SK-N-SH (cell line): ENCODE measurements around the gene WDFY2. TPM values are rescaled to one million over a fixed set of nuclear protein-coding genes. Genes with fewer than 3 reads are reported as not detected.
A peak's percentile ranks its signal among the peaks of the same experiment; 100 is the strongest.

ENCODE experiments used
- CTCF ChIA-PET: fragments of 300-600, 350-600 bp; formaldehyde crosslinking; extraction: SDS; loops from one replicate; lab custom pipeline; 2021; lab: Yijun Ruan, JAX
- POLR2A ChIA-PET: fragments of 350-600 bp; sonication (Branson Sonifier 250); formaldehyde crosslinking; extraction: SDS; loops from one replicate; lab custom pipeline; 2020; ENCODE audit warnings: antibody characterized with exemption, inconsistent platforms; lab: Yijun Ruan, JAX
- DNase-seq: peaks from one replicate; pipeline ENCODE4 v3.0.0; 2012
- H2AFZ ChIP-seq: fragments of 200-600 bp; sonication (generic); 2 replicates; pipeline ENCODE4 v1.8.1; 2016; ENCODE audit warnings: antibody characterized with exemption, mild to moderate bottlenecking, low read depth
- H3F3A ChIP-seq: fragments of 200-600 bp; sonication (generic); replicated peaks from 2 replicates; pipeline ENCODE3; 2016; ENCODE audit warnings: antibody characterized with exemption, mild to moderate bottlenecking; ENCODE audit not compliant: insufficient read depth
- H3K27ac ChIP-seq, 2 experiments: fragments of 200-500 bp in 1 of 2; fragments of 200-600 bp in 1 of 2; sonication (Bioruptor generic) in 1 of 2; sonication (generic), shearing (Covaris generic) in 1 of 2; 2 replicates each; pipeline versions ENCODE4 v1.5.1 to v1.6.1; 2014 to 2016; ENCODE audit warnings: low read depth in 2 of 2, inconsistent platforms in 1 of 2, low read length in 1 of 2, mild to moderate bottlenecking in 1 of 2, mixed read lengths in 1 of 2
- H3K27me3 ChIP-seq: fragments of 200-600 bp; sonication (generic), shearing (Covaris generic); 2 replicates; pipeline ENCODE4 v1.6.1; 2016; ENCODE audit warnings: mixed run types; ENCODE audit not compliant: insufficient read depth
- H3K36me3 ChIP-seq, 2 experiments: fragments of 200-500 bp in 1 of 2; fragments of 200-600 bp in 1 of 2; sonication (Bioruptor generic) in 1 of 2; sonication (generic) in 1 of 2; replicated peaks in 1 of 2; 2 replicates each; pipeline versions ENCODE3 to v1.5.1; 2014 to 2016; ENCODE audit warnings: low read length in 1 of 2, mild to moderate bottlenecking in 1 of 2; ENCODE audit not compliant: insufficient read depth in 2 of 2, control insufficient read depth in 1 of 2
- H3K4me1 ChIP-seq, 2 experiments: fragments of 200-500 bp in 1 of 2; fragments of 200-600 bp in 1 of 2; sonication (Bioruptor generic) in 1 of 2; sonication (generic), shearing (Covaris generic) in 1 of 2; 2 replicates each; pipeline versions ENCODE4 v1.5.1 to v1.6.1; 2014 to 2016; ENCODE audit warnings: low read depth in 1 of 2, low read length in 1 of 2, mixed run types in 1 of 2; ENCODE audit not compliant: insufficient read depth in 2 of 2, control insufficient read depth in 1 of 2
- H3K4me2 ChIP-seq: fragments of 200-600 bp; sonication (generic), shearing (Covaris generic); 2 replicates; pipeline ENCODE4 v1.6.1; 2017; ENCODE audit warnings: mixed run types
- H3K4me3 ChIP-seq, 2 experiments: fragments of 200-500 bp in 1 of 2; fragments of 200-600 bp in 1 of 2; sonication (Bioruptor generic) in 1 of 2; sonication (generic), shearing (Covaris generic) in 1 of 2; 2 replicates each; pipeline versions ENCODE4 v1.5.1 to v1.8.1; 2014 to 2016; ENCODE audit warnings: low read depth in 2 of 2, inconsistent platforms in 1 of 2, low read length in 1 of 2, mild to moderate bottlenecking in 1 of 2, mixed read lengths in 1 of 2, moderate library complexity in 1 of 2
- H3K79me2 ChIP-seq: fragments of 200-600 bp; sonication (generic); 2 replicates; pipeline ENCODE4 v1.8.1; 2017; ENCODE audit warnings: mild to moderate bottlenecking; ENCODE audit not compliant: insufficient read depth
- H3K9ac ChIP-seq: fragments of 200-600 bp; sonication (generic); 2 replicates; pipeline ENCODE4 v1.6.1; 2017; ENCODE audit warnings: mixed run types
- H3K9me2 ChIP-seq: fragments of 200-600 bp; sonication (generic); 2 replicates; pipeline ENCODE4 v1.6.1; 2017; ENCODE audit warnings: mixed run types
- H3K9me3 ChIP-seq: fragments of 200-600 bp; sonication (generic); 2 replicates; pipeline ENCODE4 v1.6.1; 2017; ENCODE audit warnings: mixed run types, mild to moderate bottlenecking, moderate library complexity
- H4K20me1 ChIP-seq: fragments of 200-600 bp; sonication (generic); 2 replicates; pipeline ENCODE4 v1.6.1; 2017; ENCODE audit warnings: mild to moderate bottlenecking, mixed run types; ENCODE audit not compliant: insufficient read depth
- GATA2 ChIP-seq: sonication (generic); formaldehyde crosslinking; IDR thresholded peaks from 2 replicates; pipeline ENCODE4 v1.5.0; 2020; ENCODE audit warnings: mild to moderate bottlenecking, missing genetic modification reagents
- RAD21 ChIP-seq: IDR thresholded peaks from 2 replicates; pipeline ENCODE4 v1.6.1; 2012; ENCODE audit warnings: mild to moderate bottlenecking, low read length
- REST ChIP-seq: IDR thresholded peaks from 2 replicates; pipeline ENCODE4 v1.6.1; 2012; ENCODE audit warnings: mild to moderate bottlenecking, low read depth, low read length, moderate library complexity
- SIN3A ChIP-seq: IDR thresholded peaks from 2 replicates; pipeline ENCODE4 v1.6.1; 2012; ENCODE audit warnings: low read depth, mild to moderate bottlenecking, low read length, moderate library complexity, borderline replicate concordance
- TEAD4 ChIP-seq: IDR thresholded peaks from 2 replicates; pipeline ENCODE4 v1.4.0; 2012; ENCODE audit warnings: mild to moderate bottlenecking, borderline replicate concordance; ENCODE audit not compliant: insufficient read depth
- WGBS: methylation state at CpG from one replicate; pipeline ENCODE4 v1.1.6; 2017; ENCODE audit warnings: low lambda C conversion rate; 5-methylcytosine and 5-hydroxymethylcytosine counted together
- polyA plus RNA-seq, 3 experiments: library from polyadenylated mRNA; depleted of rRNA; stranded (reverse); fragments of >200 nt; gene quantifications; 2 replicates each; pipeline ENCODE4 v1.2.3, GENCODE V29; 2012

The WDFY2 gene
- polyA plus RNA-seq, 1 of the 3 experiments (the other 2 are of a cell fraction) = 4.1 TPM

GRCh38 chr13:51800486-51800885 lies 216.2 kb downstream of the WDFY2 start:
- no peak overlapping the region for H3K9ac ChIP-seq
- no peaks in the 10 kb centered on the region for H4K20me1 ChIP-seq
- TF ChIP-seq TEAD4 (no peak), RAD21 (no peak), SIN3A (no peak)
- H3K9me3 ChIP-seq = no peaks in the 10 kb centered on the region
- H3K4me3 ChIP-seq = no peak overlapping the region
- no peak overlapping the region; a peak in 1 of 4 replicates for H3K27ac ChIP-seq
- no peaks in the 10 kb centered on the region for H3K27me3 ChIP-seq
- 0 out of 2 replicates have a peak, but pooled peaks cover 4% of the 10 kb centered on the region for H3K79me2 ChIP-seq
- DNase-seq = no peak
- H3K36me3 ChIP-seq = no peaks in the 10 kb centered on the region
- CTCF ChIA-PET = interaction anchor here (0.8 to 2.2 kb wide), 8 partner anchors 13 to 372 kb away, joined by 3 to 6 read pairs (median 4); no protein-coding TSS in a partner anchor
- peaks cover 19 to 62% of the 10 kb centered on the region in 2 experiments for H3K4me1 ChIP-seq
- H3K4me2 ChIP-seq = no peak overlapping the region
- no peaks in the 10 kb centered on the region for H3K9me2 ChIP-seq
- H2AFZ ChIP-seq = no peak overlapping the region
- H3F3A ChIP-seq = peaks cover 16% of the 10 kb centered on the region
- POLR2A ChIA-PET = interaction anchor here (0.6 to 2.1 kb wide), 4 partner anchors 15 to 360 kb away, joined by 3 to 13 read pairs (median 6); partner anchors contain the start of gene INTS6
- 93% methylated on average over 5 of the region's 5 CpGs for WGBS

GRCh38 chr13:51801631-51802099 lies 217.4 kb downstream of the WDFY2 start:
- DNase-seq = peak; percentile 56
- H4K20me1 ChIP-seq = no peaks in the 10 kb centered on the region
- peak overlapping the region; percentile 94; the same call in 1 of the 2 replicates for H3K4me2 ChIP-seq
- 51% methylated on average over 6 of the region's 7 CpGs for WGBS
- H3K79me2 ChIP-seq = 0 out of 2 replicates have a peak, but pooled peaks cover 4% of the 10 kb centered on the region
- CTCF ChIA-PET = interaction anchor here (1.0 to 2.2 kb wide), 6 partner anchors 15 to 373 kb away, joined by 3 to 6 read pairs (median 4); no protein-coding TSS in a partner anchor
- peaks cover 19 to 60% of the 10 kb centered on the region in 2 experiments for H3K4me1 ChIP-seq
- no peaks in the 10 kb centered on the region for H3K27me3 ChIP-seq
- no peak overlapping the region for H2AFZ ChIP-seq
- H3K4me3 ChIP-seq = no peak overlapping the region
- POLR2A ChIA-PET = interaction anchor here (0.7 to 2.2 kb wide), 5 partner anchors 15 to 348 kb away, joined by 3 to 13 read pairs (median 9); partner anchors contain the start of gene INTS6
- H3K9ac ChIP-seq = no peak overlapping the region
- peaks cover 16% of the 10 kb centered on the region for H3F3A ChIP-seq
- no peaks in the 10 kb centered on the region for H3K9me3 ChIP-seq
- TF ChIP-seq GATA2 (CRISPR knock-in tag) (no peak), REST (no peak)
- TF ChIP-seq, all 33 proteins: peak for 0
- peak overlapping the region; percentile 78 to 98 for H3K27ac ChIP-seq
- no peaks in the 10 kb centered on the region for H3K36me3 ChIP-seq
- no peaks in the 10 kb centered on the region for H3K9me2 ChIP-seq
